Hepatocyte (in vitro differentiated cells): Measurements from ENCODE around the gene PRPF31.

Experiments used
- EZH2 ChIP-seq: fragments of 200-600 bp; sonication (generic); IDR thresholded peaks from 2 replicates; pipeline ENCODE4 v1.6.1; 2016; ENCODE audit warnings: antibody characterized with exemption, mild to moderate bottlenecking, borderline replicate concordance
- EZH2phosphoT487 ChIP-seq: fragments of 200-600 bp; sonication (generic); IDR thresholded peaks from one replicate; pipeline ENCODE4 v1.6.1; 2018; ENCODE audit warnings: antibody characterized with exemption, mild to moderate bottlenecking, low read depth, moderate library complexity; ENCODE audit not compliant: unreplicated experiment, severe bottlenecking
- TF ChIP-seq, protein P1 (sequence below): fragments of 200-600 bp; sonication (generic); IDR thresholded peaks from 2 replicates; pipeline ENCODE4 v1.5.1; 2016; ENCODE audit warnings: antibody characterized with exemption, mild to moderate bottlenecking; ENCODE audit not compliant: poor library complexity

GRCh38 chr19:54109651-54110050, 5.9 kb upstream of the PRPF31 start:
- TF ChIP-seq, protein P1, sequence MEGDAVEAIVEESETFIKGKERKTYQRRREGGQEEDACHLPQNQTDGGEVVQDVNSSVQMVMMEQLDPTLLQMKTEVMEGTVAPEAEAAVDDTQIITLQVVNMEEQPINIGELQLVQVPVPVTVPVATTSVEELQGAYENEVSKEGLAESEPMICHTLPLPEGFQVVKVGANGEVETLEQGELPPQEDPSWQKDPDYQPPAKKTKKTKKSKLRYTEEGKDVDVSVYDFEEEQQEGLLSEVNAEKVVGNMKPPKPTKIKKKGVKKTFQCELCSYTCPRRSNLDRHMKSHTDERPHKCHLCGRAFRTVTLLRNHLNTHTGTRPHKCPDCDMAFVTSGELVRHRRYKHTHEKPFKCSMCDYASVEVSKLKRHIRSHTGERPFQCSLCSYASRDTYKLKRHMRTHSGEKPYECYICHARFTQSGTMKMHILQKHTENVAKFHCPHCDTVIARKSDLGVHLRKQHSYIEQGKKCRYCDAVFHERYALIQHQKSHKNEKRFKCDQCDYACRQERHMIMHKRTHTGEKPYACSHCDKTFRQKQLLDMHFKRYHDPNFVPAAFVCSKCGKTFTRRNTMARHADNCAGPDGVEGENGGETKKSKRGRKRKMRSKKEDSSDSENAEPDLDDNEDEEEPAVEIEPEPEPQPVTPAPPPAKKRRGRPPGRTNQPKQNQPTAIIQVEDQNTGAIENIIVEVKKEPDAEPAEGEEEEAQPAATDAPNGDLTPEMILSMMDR: no peak
- no peak for TF ChIP-seq EZH2
- TF ChIP-seq EZH2phosphoT487: no peak
